Transverse colon (tissue), 4 donors: ENCODE measurements around the gene TAC4. TPM values are rescaled to one million over a fixed set of nuclear protein-coding genes. Genes with fewer than 3 reads are reported as not detected.

Experiments
- DNase-seq: peaks from one replicate; pipeline ENCODE4 v3.0.0-alpha.2; 2019
- H3K27ac ChIP-seq, 4 donors: fragments of 200-600 bp; sonication (generic); 2 replicates each; pipeline ENCODE4 v1.5.1; 2016 to 2018; ENCODE audit warnings: inconsistent platforms in 4 of 4
- H3K27me3 ChIP-seq: fragments of 200-600 bp; sonication (generic); 2 replicates; pipeline ENCODE4 v1.5.1; 2017; ENCODE audit warnings: inconsistent platforms
- H3K36me3 ChIP-seq, 4 donors: fragments of 200-600 bp; sonication (generic); 2 replicates each; pipeline ENCODE4 v1.5.1; 2017 to 2019; ENCODE audit warnings: inconsistent platforms in 4 of 4
- H3K4me1 ChIP-seq, 4 donors: fragments of 200-600 bp; sonication (generic); 2 replicates each; pipeline ENCODE4 v1.5.1; 2017 to 2020; ENCODE audit warnings: inconsistent platforms in 4 of 4
- H3K4me3 ChIP-seq, 4 donors: fragments of 200-600 bp; sonication (generic); 1 replicate in 1 of 4; 2 replicates in 3 of 4; pipeline versions ENCODE4 v1.5.1 to v1.6.1; 2017 to 2019; ENCODE audit warnings: inconsistent platforms in 4 of 4
- H3K9me3 ChIP-seq, 2 donors: fragments of 200-600 bp; sonication (generic); 2 replicates each; pipeline ENCODE4 v1.5.1; 2017 to 2019; ENCODE audit warnings: inconsistent platforms in 2 of 2
- EP300 ChIP-seq: sonication (generic); formaldehyde crosslinking; IDR thresholded peaks from one replicate; pipeline ENCODE4 v1.6.1; 2017; ENCODE audit warnings: antibody characterized with exemption, low read depth
- POLR2A ChIP-seq: fragments of 450-650 bp; IDR thresholded peaks from one replicate; pipeline ENCODE4 v1.6.1; 2016; ENCODE audit warnings: antibody characterized with exemption, mild to moderate bottlenecking, moderate library complexity
- POLR2AphosphoS5 ChIP-seq, 3 donors: sonication (generic); formaldehyde crosslinking; IDR thresholded peaks; one replicate each; pipeline ENCODE4 v1.6.1; 2016; ENCODE audit warnings: antibody characterized with exemption in 3 of 3
- WGBS, 2 donors: methylation state at CpG; one replicate each; pipeline ENCODE4 v1.1.5; 2018; ENCODE audit warnings: low coverage in 1 of 2; 5-methylcytosine and 5-hydroxymethylcytosine counted together
- in situ Hi-C, 4 donors: fragments of 200-750 bp; cut with MboI; loops; one replicate each; pipeline versions ENCODE4 v1.15.0 to v1.15.1; 2017; ENCODE audit warnings: low sequenced_read_pairs in 3 of 4, low pct_ligation_motif_present in 1 of 4, low pct_unique_long_range_greater_than_20kb in 1 of 4
- intact Hi-C: fragments of 100-400 bp; cut with DNase I; formaldehyde crosslinking; loops from one replicate; pipeline ENCODE4 v1.15.1; 2023; ENCODE audit warnings: low total_unique reads
- total RNA-seq, 4 donors: library from RNA; depleted of rRNA; stranded (reverse); fragments of >200 nt; gene quantifications; one replicate each; pipeline ENCODE4 v1.1.0, GENCODE V29; 2016
- TF ChIP-seq, protein P1 (sequence below), 5 experiments: fragments of 200-600 bp in 3 of 5; fragments of 450-650 bp in 2 of 5; sonication (generic) in 3 of 5; IDR thresholded peaks; 1 replicate in 2 of 5; 2 replicates in 3 of 5; pipeline ENCODE4 v1.5.1; 2016 to 2017; ENCODE audit warnings: antibody characterized with exemption in 5 of 5, inconsistent platforms in 3 of 5, mild to moderate bottlenecking in 2 of 5, moderate library complexity in 1 of 5

TAC4 gene, protein sequence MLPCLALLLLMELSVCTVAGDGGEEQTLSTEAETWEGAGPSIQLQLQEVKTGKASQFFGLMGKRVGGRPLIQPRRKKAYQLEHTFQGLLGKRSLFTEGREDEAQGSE
- not detected for total RNA-seq

DNA sequence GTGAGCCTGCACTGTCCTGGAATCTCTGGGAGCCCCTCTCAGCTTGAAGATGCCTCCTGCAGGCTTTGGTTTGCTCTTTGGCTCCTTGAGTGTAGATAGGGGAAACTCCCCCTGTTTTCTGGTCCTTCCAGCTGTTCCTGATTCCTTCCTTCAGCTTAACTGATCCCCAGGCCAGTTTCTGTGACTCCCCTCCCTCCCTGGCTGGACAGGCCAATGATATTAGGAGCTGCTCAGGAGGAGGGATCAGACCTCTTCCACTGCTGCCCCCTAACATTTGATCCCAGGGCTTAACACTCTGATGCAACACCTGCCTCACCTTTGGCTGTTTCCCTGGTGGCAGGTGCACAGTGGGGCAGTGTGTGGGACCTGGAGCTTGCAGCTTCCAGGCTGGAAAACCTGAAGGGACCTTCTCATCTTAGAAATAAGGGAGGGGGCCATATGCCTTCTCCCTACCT, at the start of gene TAC4:
Gene TAC4 (minus strand): TSS at position 51 of the 455 bp plus-strand sequence. CDS start 52 bp downstream, outside the sequence.
- no peak within 1 kb of the TSS for H3K4me3 ChIP-seq
- in situ Hi-C loops (loop anchor here in 1 of 4 donors (10.0 kb wide), 1 partner anchor 283 kb away; no protein-coding TSS in a partner anchor), intact Hi-C loops (no loop called here)
- no peaks in the 10 kb centered on the region for H3K36me3 ChIP-seq
- no peak for TF ChIP-seq POLR2A
- no peak for TF ChIP-seq EP300
- no peak for TF ChIP-seq POLR2AphosphoS5 (IDR thresholded peaks at IDR 0.05)
- TF ChIP-seq, protein P1, sequence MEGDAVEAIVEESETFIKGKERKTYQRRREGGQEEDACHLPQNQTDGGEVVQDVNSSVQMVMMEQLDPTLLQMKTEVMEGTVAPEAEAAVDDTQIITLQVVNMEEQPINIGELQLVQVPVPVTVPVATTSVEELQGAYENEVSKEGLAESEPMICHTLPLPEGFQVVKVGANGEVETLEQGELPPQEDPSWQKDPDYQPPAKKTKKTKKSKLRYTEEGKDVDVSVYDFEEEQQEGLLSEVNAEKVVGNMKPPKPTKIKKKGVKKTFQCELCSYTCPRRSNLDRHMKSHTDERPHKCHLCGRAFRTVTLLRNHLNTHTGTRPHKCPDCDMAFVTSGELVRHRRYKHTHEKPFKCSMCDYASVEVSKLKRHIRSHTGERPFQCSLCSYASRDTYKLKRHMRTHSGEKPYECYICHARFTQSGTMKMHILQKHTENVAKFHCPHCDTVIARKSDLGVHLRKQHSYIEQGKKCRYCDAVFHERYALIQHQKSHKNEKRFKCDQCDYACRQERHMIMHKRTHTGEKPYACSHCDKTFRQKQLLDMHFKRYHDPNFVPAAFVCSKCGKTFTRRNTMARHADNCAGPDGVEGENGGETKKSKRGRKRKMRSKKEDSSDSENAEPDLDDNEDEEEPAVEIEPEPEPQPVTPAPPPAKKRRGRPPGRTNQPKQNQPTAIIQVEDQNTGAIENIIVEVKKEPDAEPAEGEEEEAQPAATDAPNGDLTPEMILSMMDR (IDR thresholded peaks at IDR 0.05) = no peak
- peaks cover 33% of the 10 kb centered on the region for H3K27me3 ChIP-seq
- no peak for DNase-seq
- H3K4me1 ChIP-seq = peaks cover 0 to 34% (median 24%) of the 10 kb centered on the region in 4 donors
- H3K9me3 ChIP-seq = no peaks in the 10 kb centered on the region
- H3K27ac ChIP-seq = no peak within 1 kb of the TSS

DNA sequence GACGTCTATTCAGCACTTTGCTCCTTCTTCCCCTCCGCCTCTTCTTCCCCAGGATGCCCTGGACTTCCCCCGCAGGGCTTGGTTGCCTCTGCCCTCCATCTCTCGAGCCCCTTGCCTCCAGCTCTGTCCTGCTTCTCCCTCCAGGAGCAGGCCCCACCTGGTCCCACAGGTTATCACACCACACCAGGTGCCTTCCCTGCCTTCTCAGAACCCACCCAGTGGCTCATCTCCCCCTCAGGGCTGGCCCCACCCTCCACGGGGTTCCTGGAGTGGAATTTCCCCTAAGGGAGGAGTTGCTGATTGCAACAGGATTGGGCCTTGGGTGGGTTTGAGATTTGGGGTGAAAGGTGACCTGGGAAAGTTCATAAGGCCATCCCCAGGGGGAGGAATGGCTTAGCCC, 49.0 kb upstream of the TAC4 start:
- no peak for TF ChIP-seq EP300
- no peak for TF ChIP-seq POLR2AphosphoS5 (IDR thresholded peaks at IDR 0.05)
- no peak for TF ChIP-seq POLR2A
- TF ChIP-seq, protein P1 (IDR thresholded peaks at IDR 0.05) = no peak
- no peaks in the 10 kb centered on the region for H3K9me3 ChIP-seq
- in situ Hi-C loops (no loop called here), intact Hi-C loops (no loop called here)
- WGBS, 2 donors = 67 to 89% methylated on average over 4 to 5 of the region's 5 CpGs
- H3K27ac ChIP-seq = no peak overlapping the region
- no peaks in the 10 kb centered on the region for H3K36me3 ChIP-seq
- peaks cover 95% of the 10 kb centered on the region for H3K27me3 ChIP-seq
- no peaks in the 10 kb centered on the region for H3K4me1 ChIP-seq
- no peak overlapping the region for H3K4me3 ChIP-seq
- no peak for DNase-seq

DNA sequence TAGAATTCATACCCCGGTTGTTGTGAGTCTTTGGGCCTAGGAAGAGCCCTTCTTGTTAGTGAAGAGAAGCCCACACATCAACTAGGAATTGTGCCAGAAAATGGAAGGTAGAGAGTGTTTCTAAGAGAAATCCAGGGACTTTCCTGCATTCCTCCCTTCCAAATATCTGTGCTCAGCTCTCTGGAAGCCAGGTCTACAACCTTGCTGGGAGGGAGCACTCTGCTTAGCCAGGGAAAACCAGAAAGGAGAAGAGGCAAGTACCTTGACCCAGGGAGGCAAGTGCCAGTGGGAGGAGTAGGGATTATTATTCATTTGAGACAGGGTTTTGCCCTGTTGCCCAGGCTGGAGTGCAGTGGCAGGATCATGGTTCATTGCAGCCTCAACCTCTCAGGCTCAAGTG, 48.4 kb upstream of the TAC4 start:
- Histone ChIP-seq H3K4me3 (no peak overlapping the region), H3K4me1 (no peaks in the 10 kb centered on the region), H3K9me3 (no peaks in the 10 kb centered on the region), H3K27ac (no peak overlapping the region), H3K36me3 (no peaks in the 10 kb centered on the region), H3K27me3 (peaks cover 95% of the 10 kb centered on the region)
- TF ChIP-seq, protein P1 (IDR thresholded peaks at IDR 0.05) = no peak
- TF ChIP-seq POLR2A (no peak), EP300 (no peak), POLR2AphosphoS5 (IDR thresholded peaks at IDR 0.05) (no peak)
- intact Hi-C loops (no loop called here), in situ Hi-C loops (no loop called here)
- WGBS, 2 donors = 81 to 100% methylated on average over 1 of the region's 1 CpG
- no peak for DNase-seq

DNA sequence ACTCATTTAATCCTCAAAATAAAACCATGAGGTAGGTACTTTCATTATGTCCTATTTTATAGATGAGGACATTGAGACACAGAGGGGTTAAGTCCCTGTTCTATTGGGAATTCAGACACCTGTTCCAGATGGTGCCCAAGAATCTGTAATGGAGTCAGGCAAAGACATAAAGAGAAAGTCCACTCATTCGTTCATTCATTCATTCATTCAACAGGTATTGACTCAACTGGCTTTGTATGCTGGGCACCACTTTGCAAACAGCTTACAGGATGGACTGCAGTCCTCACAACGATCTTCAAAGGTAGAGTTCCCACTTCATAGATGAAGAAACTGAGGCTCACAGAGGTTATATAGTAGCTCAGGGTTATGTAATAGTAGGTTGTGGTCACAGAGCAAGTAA, 47.9 kb upstream of the TAC4 start:
- H3K36me3 ChIP-seq = no peaks in the 10 kb centered on the region
- no peak overlapping the region for H3K4me3 ChIP-seq
- TF ChIP-seq POLR2AphosphoS5 (IDR thresholded peaks at IDR 0.05) (no peak), POLR2A (no peak), EP300 (no peak)
- TF ChIP-seq, protein P1 (IDR thresholded peaks at IDR 0.05) = no peak
- H3K4me1 ChIP-seq = no peaks in the 10 kb centered on the region
- peaks cover 95% of the 10 kb centered on the region for H3K27me3 ChIP-seq
- intact Hi-C loops = no loop called here
- H3K9me3 ChIP-seq = no peaks in the 10 kb centered on the region
- no peak overlapping the region for H3K27ac ChIP-seq
- in situ Hi-C loops = no loop called here
- 29 to 53% methylated on average over 1 to 2 of the region's 2 CpGs for WGBS, 2 donors
- no peak for DNase-seq
